NT2/D1 (cell line): Measurements from ENCODE around the gene PPP1R1A.
A peak's percentile ranks its signal among the peaks of the same experiment; 100 is the strongest.

ENCODE experiments used
- DNase-seq: peaks from one replicate; pipeline ENCODE4 v3.0.0-alpha.2; 2011; ENCODE audit warnings: low read depth, low spot score
- H3K27me3 ChIP-seq: 2 replicates; pipeline ENCODE4 v1.6.0; 2011; ENCODE audit warnings: mild to moderate bottlenecking; ENCODE audit not compliant: insufficient read length, insufficient read depth
- H3K36me3 ChIP-seq: 2 replicates; pipeline ENCODE4 v1.6.1; 2011; ENCODE audit warnings: mild to moderate bottlenecking, low read length, mixed read lengths; ENCODE audit not compliant: insufficient read depth, insufficient read length
- H3K4me1 ChIP-seq: 2 replicates; pipeline ENCODE4 v1.5.1; 2011; ENCODE audit not compliant: insufficient read depth, insufficient read length
- H3K4me3 ChIP-seq: 2 replicates; pipeline ENCODE4 v1.5.1; 2011; ENCODE audit warnings: low read depth; ENCODE audit not compliant: insufficient read length
- H3K9ac ChIP-seq: 2 replicates; pipeline ENCODE4 v1.6.0; 2011; ENCODE audit warnings: low read depth; ENCODE audit not compliant: insufficient read length
- H3K9me3 ChIP-seq: 2 replicates; pipeline ENCODE4 v1.5.1; 2011; ENCODE audit warnings: mild to moderate bottlenecking, low read length; ENCODE audit not compliant: insufficient read depth
- SUZ12 ChIP-seq: IDR thresholded peaks from 2 replicates; pipeline ENCODE4 v1.6.1; 2011; ENCODE audit not compliant: insufficient read length, insufficient read depth; ENCODE audit errors: extremely low read depth
- YY1 ChIP-seq: IDR thresholded peaks from 2 replicates; pipeline ENCODE4 v1.6.1; 2011; ENCODE audit not compliant: insufficient read length, insufficient read depth
- ZNF274 ChIP-seq: IDR thresholded peaks from 2 replicates; pipeline ENCODE4 v1.6.1; 2011; ENCODE audit warnings: mild to moderate bottlenecking, low read depth, low read length

PPP1R1A gene

GRCh38 chr12:54602661-54603060 is 14.2 kb upstream of the PPP1R1A start:
- H3K4me1 ChIP-seq, result no peaks in the 10 kb centered on the region
- no peak overlapping the region for H3K4me3 ChIP-seq
- no peak for DNase-seq
- no peak for TF ChIP-seq ZNF274
- no peak for TF ChIP-seq YY1
- no peak for TF ChIP-seq SUZ12
- H3K27me3 ChIP-seq, result peaks cover 2% of the 10 kb centered on the region
- no peak overlapping the region for H3K9ac ChIP-seq
- no peaks in the 10 kb centered on the region for H3K36me3 ChIP-seq
- peaks cover 9% of the 10 kb centered on the region; the same call in 1 of the 2 replicates for H3K9me3 ChIP-seq

- no peak for DNase-seq
- Histone ChIP-seq H3K36me3 (no peaks in the 10 kb centered on the region), H3K27me3 (peaks cover 2% of the 10 kb centered on the region), H3K4me3 (no peak overlapping the region), H3K9ac (no peak overlapping the region), H3K9me3 (peaks cover 9% of the 10 kb centered on the region; the same call in 1 of the 2 replicates), H3K4me1 (no peaks in the 10 kb centered on the region)
- no peak for TF ChIP-seq YY1
- no peak for TF ChIP-seq ZNF274
- no peak for TF ChIP-seq SUZ12
Observed at GRCh38 chr12:54601841-54602240, 13.4 kb upstream of the PPP1R1A start.

DNA sequence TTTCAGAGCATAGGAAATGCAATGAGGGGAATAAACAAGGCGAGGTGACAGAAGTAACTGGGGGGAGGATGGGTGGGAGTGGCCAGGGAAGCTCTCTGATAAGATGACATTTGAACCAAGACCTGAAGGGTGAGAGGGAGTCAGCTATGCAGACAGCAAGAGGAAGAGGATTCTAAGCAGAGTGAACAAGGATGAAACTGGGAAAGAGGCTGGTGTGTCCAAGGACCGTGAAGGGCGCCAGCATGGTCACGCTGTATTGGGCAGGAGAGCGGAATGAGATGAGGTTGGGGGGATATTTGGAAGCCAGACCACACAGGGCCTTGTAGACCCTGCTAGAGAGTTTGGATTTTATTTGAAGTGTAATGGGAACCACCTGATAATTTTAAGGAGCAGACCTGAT is 10.5 kb upstream of the PPP1R1A start:
- Histone ChIP-seq H3K27me3 (peaks cover 5% of the 10 kb centered on the region), H3K9ac (no peak overlapping the region), H3K36me3 (no peaks in the 10 kb centered on the region), H3K4me3 (no peak overlapping the region), H3K9me3 (peaks cover 8% of the 10 kb centered on the region; the same call in 1 of the 2 replicates), H3K4me1 (no peaks in the 10 kb centered on the region)
- no peak for TF ChIP-seq SUZ12
- TF ChIP-seq ZNF274, result no peak
- TF ChIP-seq YY1, result no peak
- DNase-seq, result no peak

DNA sequence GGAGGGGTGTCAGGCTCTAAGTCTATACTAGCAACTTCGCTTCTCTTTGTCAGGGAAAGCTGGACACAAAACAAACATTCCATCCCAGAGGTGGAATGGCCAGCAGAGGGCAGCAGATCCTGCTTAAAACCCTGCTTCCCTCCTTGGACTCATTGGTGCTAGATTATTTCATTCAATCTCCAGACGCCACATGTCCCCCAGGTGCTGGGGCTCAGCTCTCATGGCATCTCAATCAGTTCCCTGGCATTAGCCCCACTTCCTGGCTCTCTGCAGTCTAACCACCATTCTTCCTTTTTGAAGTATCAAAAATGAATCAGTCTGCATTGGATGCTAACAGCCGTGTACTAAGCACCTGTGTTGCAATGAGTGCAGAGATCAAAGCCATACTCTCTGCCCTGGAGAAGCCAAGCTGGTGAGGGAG is 8.1 kb upstream of the PPP1R1A start:
- no peaks in the 10 kb centered on the region for H3K36me3 ChIP-seq
- DNase-seq, result peak; percentile 77
- no peak overlapping the region for H3K9ac ChIP-seq
- H3K4me3 ChIP-seq, result no peak overlapping the region
- H3K9me3 ChIP-seq, result no peaks in the 10 kb centered on the region
- TF ChIP-seq ZNF274, result no peak
- TF ChIP-seq YY1, result no peak
- TF ChIP-seq SUZ12, result no peak
- peaks cover 12% of the 10 kb centered on the region for H3K27me3 ChIP-seq
- H3K4me1 ChIP-seq, result peaks cover 3% of the 10 kb centered on the region

- no peaks in the 10 kb centered on the region for H3K9me3 ChIP-seq
- TF ChIP-seq YY1 (no peak), ZNF274 (no peak), SUZ12 (no peak)
- H3K27me3 ChIP-seq, result peaks cover 12% of the 10 kb centered on the region
- no peaks in the 10 kb centered on the region for H3K36me3 ChIP-seq
- H3K9ac ChIP-seq, result no peak overlapping the region
- no peak overlapping the region for H3K4me3 ChIP-seq
- no peak for DNase-seq
- peaks cover 3% of the 10 kb centered on the region for H3K4me1 ChIP-seq
Observed at GRCh38 chr12:54595471-54595870, 7.0 kb upstream of the PPP1R1A start.

- Histone ChIP-seq H3K27me3 (peaks cover 18% of the 10 kb centered on the region), H3K9me3 (no peaks in the 10 kb centered on the region), H3K4me3 (no peak overlapping the region), H3K4me1 (peaks cover 7% of the 10 kb centered on the region), H3K36me3 (no peaks in the 10 kb centered on the region), H3K9ac (no peak overlapping the region)
- TF ChIP-seq SUZ12 (no peak), ZNF274 (no peak), YY1 (no peak)
- DNase-seq, result no peak
Observed at GRCh38 chr12:54593725-54594124, 5.3 kb upstream of the PPP1R1A start.

DNA sequence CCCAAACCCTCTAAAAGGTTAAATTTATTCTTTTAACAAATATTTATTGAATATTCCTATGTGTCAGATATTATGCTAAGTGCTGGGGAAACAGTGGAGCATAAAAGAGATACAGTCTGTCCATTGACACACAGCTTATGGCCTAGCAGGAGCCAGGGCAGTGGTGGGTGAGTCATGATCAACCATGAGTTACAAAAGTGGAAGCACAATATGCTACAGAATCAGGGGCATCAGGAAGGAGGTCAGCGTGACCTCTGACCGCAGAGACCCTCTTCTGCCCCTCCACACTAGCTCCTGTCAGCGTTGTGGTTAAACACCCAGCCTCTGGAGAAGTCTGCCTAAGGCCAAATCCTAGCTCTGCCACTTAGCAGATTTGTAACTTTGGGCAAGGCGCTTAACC is 4.7 kb upstream of the PPP1R1A start:
- no peak overlapping the region for H3K9ac ChIP-seq
- peaks cover 18% of the 10 kb centered on the region for H3K27me3 ChIP-seq
- TF ChIP-seq ZNF274 (no peak), SUZ12 (no peak)
- H3K36me3 ChIP-seq, result no peaks in the 10 kb centered on the region
- H3K4me3 ChIP-seq, result no peak overlapping the region
- H3K4me1 ChIP-seq, result peaks cover 7% of the 10 kb centered on the region
- no peak for DNase-seq
- H3K9me3 ChIP-seq, result no peaks in the 10 kb centered on the region
